MM.1S (cell line): ENCODE data around the gene HECTD4.
A peak's percentile ranks its signal among the peaks of the same experiment; 100 is the strongest.

Experiments
- DNase-seq: peaks from one replicate; pipeline ENCODE4 v3.0.0-alpha.2; 2015
- H2AFZ ChIP-seq: fragments of 300-600 bp; sonication (generic); 2 replicates; pipeline ENCODE4 v1.6.0; 2016; ENCODE audit warnings: antibody characterized with exemption, low read length
- H3F3A ChIP-seq: fragments of 300-600 bp; sonication (generic); 2 replicates; pipeline ENCODE4 v1.6.1; 2016; ENCODE audit warnings: mild to moderate bottlenecking, antibody characterized with exemption, low read length, moderate library complexity, mixed read lengths; ENCODE audit not compliant: insufficient read depth
- H3K27ac ChIP-seq: fragments of 300-600 bp; sonication (generic); 2 replicates; pipeline ENCODE4 v1.5.1; 2016; ENCODE audit warnings: mild to moderate bottlenecking, low read length
- H3K27me3 ChIP-seq: fragments of 300-600 bp; sonication (generic); replicated peaks from 2 replicates; pipeline ENCODE4 v1.6.0; 2016; ENCODE audit warnings: low read length; ENCODE audit not compliant: insufficient read depth
- H3K36me3 ChIP-seq: fragments of 300-600 bp; sonication (generic); replicated peaks from 2 replicates; pipeline ENCODE4 v1.6.1; 2016; ENCODE audit warnings: mild to moderate bottlenecking, low read length, mixed read lengths; ENCODE audit not compliant: insufficient read depth
- H3K4me1 ChIP-seq: fragments of 300-600 bp; sonication (generic); 2 replicates; pipeline ENCODE4 v1.6.1; 2016; ENCODE audit warnings: low read length, mixed read lengths
- H3K4me2 ChIP-seq: fragments of 300-600 bp; sonication (generic); 2 replicates; pipeline ENCODE4 v1.6.0; 2016; ENCODE audit warnings: low read depth, low read length
- H3K4me3 ChIP-seq: fragments of 300-600 bp; sonication (generic); 2 replicates; pipeline ENCODE4 v1.5.1; 2016; ENCODE audit warnings: low read length, mixed read lengths
- H3K79me2 ChIP-seq: fragments of 300-600 bp; sonication (generic); 2 replicates; pipeline ENCODE4 v1.6.1; 2016; ENCODE audit warnings: mixed run types, low read length, mixed read lengths
- H3K9ac ChIP-seq: fragments of 300-600 bp; sonication (generic); 2 replicates; pipeline ENCODE4 v1.6.1; 2016; ENCODE audit warnings: low read length, mixed read lengths
- H3K9me2 ChIP-seq: fragments of 300-600 bp; sonication (generic); replicated peaks from 2 replicates; pipeline ENCODE4 v1.6.1; 2016; ENCODE audit warnings: mild to moderate bottlenecking, low read length, mixed read lengths; ENCODE audit not compliant: insufficient read depth
- H3K9me3 ChIP-seq: fragments of 300-600 bp; sonication (generic); replicated peaks from 2 replicates; pipeline ENCODE4 v1.6.1; 2016; ENCODE audit warnings: mild to moderate bottlenecking, low read length, mixed read lengths; ENCODE audit not compliant: insufficient read depth
- H4K20me1 ChIP-seq: fragments of 300-600 bp; sonication (generic); 2 replicates; pipeline ENCODE4 v1.6.1; 2016; ENCODE audit warnings: mild to moderate bottlenecking, low read length, moderate library complexity, mixed read lengths; ENCODE audit not compliant: insufficient read depth
- EZH2 ChIP-seq: fragments of 300-600 bp; sonication (generic); optimal IDR thresholded peaks from 2 replicates; pipeline ENCODE3; 2017; ENCODE audit warnings: low read depth, mild to moderate bottlenecking, antibody characterized with exemption, low read length, mixed read lengths
- EZH2phosphoT487 ChIP-seq: fragments of 300-600 bp; sonication (generic); IDR thresholded peaks from 2 replicates; pipeline ENCODE4 v1.6.1; 2018; ENCODE audit warnings: antibody characterized with exemption, low read length
- TF ChIP-seq, protein P1 (sequence below): fragments of 300-600 bp; sonication (generic); IDR thresholded peaks from 2 replicates; pipeline ENCODE4 v1.5.1; 2016; ENCODE audit warnings: antibody characterized with exemption, low read length, mixed read lengths

HECTD4 gene

DNA sequence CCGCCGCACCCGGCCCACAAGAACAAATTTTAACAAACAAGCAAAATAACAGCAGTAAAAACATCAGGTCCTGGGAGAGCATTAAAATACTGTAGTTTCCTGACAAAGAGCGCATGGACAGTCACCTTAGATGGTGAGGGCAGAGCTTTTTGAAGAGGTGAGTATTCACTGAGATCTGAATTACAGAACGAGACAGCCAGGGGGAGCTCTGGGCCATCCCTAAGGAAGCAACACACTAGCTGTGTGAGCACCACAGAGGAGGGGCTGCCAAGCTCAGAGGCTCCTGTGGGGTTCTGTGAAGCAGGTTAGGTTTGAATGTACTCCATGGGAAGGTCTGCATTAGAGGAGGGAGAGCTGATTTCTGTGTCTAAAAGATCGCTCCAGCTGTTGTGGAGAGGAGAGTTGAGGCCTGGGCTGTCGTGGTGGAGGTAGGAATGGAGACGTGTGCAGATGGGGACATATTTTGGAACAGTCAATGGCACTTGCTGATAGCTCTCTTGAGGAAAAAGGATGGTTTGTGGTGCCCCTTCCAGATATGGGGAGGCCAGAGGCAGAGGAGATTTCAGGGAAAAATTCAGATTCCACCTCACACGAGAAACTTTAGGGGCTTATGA, 184.0 kb downstream of the HECTD4 start:
- TF ChIP-seq EZH2 = no peak
- no peak for TF ChIP-seq EZH2phosphoT487
- TF ChIP-seq, protein P1, sequence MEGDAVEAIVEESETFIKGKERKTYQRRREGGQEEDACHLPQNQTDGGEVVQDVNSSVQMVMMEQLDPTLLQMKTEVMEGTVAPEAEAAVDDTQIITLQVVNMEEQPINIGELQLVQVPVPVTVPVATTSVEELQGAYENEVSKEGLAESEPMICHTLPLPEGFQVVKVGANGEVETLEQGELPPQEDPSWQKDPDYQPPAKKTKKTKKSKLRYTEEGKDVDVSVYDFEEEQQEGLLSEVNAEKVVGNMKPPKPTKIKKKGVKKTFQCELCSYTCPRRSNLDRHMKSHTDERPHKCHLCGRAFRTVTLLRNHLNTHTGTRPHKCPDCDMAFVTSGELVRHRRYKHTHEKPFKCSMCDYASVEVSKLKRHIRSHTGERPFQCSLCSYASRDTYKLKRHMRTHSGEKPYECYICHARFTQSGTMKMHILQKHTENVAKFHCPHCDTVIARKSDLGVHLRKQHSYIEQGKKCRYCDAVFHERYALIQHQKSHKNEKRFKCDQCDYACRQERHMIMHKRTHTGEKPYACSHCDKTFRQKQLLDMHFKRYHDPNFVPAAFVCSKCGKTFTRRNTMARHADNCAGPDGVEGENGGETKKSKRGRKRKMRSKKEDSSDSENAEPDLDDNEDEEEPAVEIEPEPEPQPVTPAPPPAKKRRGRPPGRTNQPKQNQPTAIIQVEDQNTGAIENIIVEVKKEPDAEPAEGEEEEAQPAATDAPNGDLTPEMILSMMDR = peak; percentile 31
- DNase-seq = peak; percentile 23
- no peaks in the 10 kb centered on the region for H3K4me1 ChIP-seq

DNA sequence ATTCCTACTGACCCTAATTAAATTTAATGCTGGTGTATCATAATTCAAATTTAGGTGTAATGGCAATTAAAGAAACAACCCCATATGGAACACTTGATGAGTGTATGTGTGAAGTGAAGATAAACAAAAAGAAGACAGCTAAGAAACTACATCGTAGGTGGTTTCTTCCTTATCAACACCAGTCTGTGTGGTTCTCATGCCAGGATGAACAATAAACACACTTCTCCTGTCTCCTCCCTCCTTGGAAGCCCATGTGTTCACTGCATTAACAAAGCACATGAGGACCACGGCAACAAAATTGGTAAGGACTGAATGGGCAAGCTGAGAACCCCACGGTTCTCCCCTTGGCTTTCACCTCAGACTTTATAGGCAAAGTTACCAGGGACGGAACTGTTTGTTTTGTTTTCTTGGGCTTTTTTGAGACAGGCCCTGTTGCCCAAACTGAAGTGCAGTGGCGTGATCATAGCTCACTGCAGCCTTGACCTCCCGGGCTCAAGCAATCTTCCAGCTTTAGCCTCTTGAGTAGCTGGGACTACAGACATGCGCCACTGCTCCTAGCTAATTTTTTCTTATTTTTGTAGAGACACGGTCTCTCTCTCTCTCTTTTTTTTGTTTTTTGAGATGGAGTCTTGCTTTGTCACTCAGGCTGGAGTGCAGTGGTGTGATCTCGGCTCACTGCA, 185.9 kb downstream of the HECTD4 start:
- H3K4me2 ChIP-seq = no peak overlapping the region
- H3K4me1 ChIP-seq = no peaks in the 10 kb centered on the region
- no peaks in the 10 kb centered on the region for H3K36me3 ChIP-seq
- no peaks in the 10 kb centered on the region for H3K9me3 ChIP-seq
- H3K9ac ChIP-seq = no peak overlapping the region
- no peaks in the 10 kb centered on the region for H3F3A ChIP-seq
- no peak overlapping the region for H3K4me3 ChIP-seq
- H3K27me3 ChIP-seq = no peaks in the 10 kb centered on the region
- no peaks in the 10 kb centered on the region for H3K79me2 ChIP-seq
- TF ChIP-seq EZH2 (no peak), EZH2phosphoT487 (no peak)
- TF ChIP-seq, protein P1 = no peak
- H4K20me1 ChIP-seq = no peaks in the 10 kb centered on the region
- DNase-seq = no peak
- H3K9me2 ChIP-seq = no peaks in the 10 kb centered on the region
- no peak overlapping the region for H2AFZ ChIP-seq
- no peak overlapping the region for H3K27ac ChIP-seq

More for the DNA sequence above, 184.0 kb downstream of the HECTD4 start:
- H3K27ac ChIP-seq = no peak overlapping the region
- H3K9ac ChIP-seq = no peak overlapping the region
- no peaks in the 10 kb centered on the region for H3K9me2 ChIP-seq
- H3K79me2 ChIP-seq = no peaks in the 10 kb centered on the region
- no peaks in the 10 kb centered on the region for H3K9me3 ChIP-seq
- H3K27me3 ChIP-seq = no peaks in the 10 kb centered on the region
- H4K20me1 ChIP-seq = no peaks in the 10 kb centered on the region
- no peak overlapping the region for H3K4me2 ChIP-seq
- H3F3A ChIP-seq = no peaks in the 10 kb centered on the region
- H3K4me3 ChIP-seq = no peak overlapping the region
- no peak overlapping the region for H2AFZ ChIP-seq
- no peaks in the 10 kb centered on the region for H3K36me3 ChIP-seq

DNA sequence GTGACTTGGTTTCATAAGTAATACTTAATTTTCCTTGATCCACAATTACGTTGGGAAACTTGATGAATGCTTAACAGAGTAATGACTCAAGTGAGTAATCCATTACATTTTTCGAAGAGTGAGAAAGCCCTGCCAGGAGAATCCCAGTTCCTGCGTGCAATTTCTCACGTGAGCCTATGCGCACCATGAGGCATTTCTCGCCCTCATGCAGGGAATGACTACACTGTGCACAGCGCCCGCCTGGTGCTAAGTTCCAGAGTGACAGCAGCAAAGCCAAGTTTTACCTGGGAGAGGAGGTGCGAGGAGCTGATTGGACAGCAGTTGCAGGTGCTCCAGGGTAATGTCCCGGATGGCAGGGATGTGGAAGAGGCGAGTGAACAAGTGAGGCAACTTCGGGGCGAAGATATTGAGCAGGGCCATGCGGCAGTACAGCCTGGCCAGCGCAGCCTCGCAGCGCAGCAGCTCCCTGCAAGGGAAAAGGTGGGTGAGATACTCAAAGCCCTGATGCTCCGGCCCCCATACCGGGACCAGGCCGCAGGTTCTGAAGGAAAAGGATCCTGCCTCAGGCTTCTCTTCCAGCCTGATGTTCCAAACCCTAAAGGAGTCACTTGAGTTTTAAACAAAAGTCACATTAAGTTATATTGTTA, 187.5 kb downstream of the HECTD4 start:
- Histone ChIP-seq H3K9ac (no peak overlapping the region), H3K27ac (no peak overlapping the region), H3K36me3 (no peaks in the 10 kb centered on the region), H3K4me2 (no peak overlapping the region), H3K9me3 (no peaks in the 10 kb centered on the region), H2AFZ (no peak overlapping the region), H3K79me2 (no peaks in the 10 kb centered on the region), H4K20me1 (no peaks in the 10 kb centered on the region), H3K9me2 (no peaks in the 10 kb centered on the region), H3F3A (no peaks in the 10 kb centered on the region), H3K27me3 (no peaks in the 10 kb centered on the region), H3K4me3 (no peak overlapping the region), H3K4me1 (no peaks in the 10 kb centered on the region)
- DNase-seq = no peak
- TF ChIP-seq EZH2phosphoT487 (no peak), EZH2 (no peak)
- TF ChIP-seq, protein P1 = no peak
